Measurements from ENCODE around the gene NOG.

NOG gene

GRCh38 chr17:56583772-56584171, 9.7 kb upstream of the NOG start:
- TF ChIP-seq CTCF (IDR thresholded peaks at IDR 0.05; ENCODE audit: borderline replicate concordance, control extremely low read depth, extremely low read depth, insufficient read depth, missing control alignments) = no peak
- in situ Hi-C loops (cut with MboI; ENCODE audit: low sequenced_read_pairs, unreplicated experiment) = no loop called here
- DNase-seq (ENCODE audit: low spot score) = no peak

- in situ Hi-C loops (cut with MboI; ENCODE audit: low sequenced_read_pairs, unreplicated experiment) = no loop called here
Observed at GRCh38 chr17:56587298-56587697, 6.2 kb upstream of the NOG start.

GRCh38 chr17:56592487-56593085, 913 bp upstream of the NOG start:
- DNase-seq (ENCODE audit: low spot score) = peak; percentile 88
- peak; percentile 98 for TF ChIP-seq CTCF (IDR thresholded peaks at IDR 0.05; ENCODE audit: borderline replicate concordance, control extremely low read depth, extremely low read depth, insufficient read depth, missing control alignments)
- in situ Hi-C loops (cut with MboI; ENCODE audit: low sequenced_read_pairs, unreplicated experiment) = no loop called here

More at GRCh38 chr17:56587298-56587697, 6.2 kb upstream of the NOG start:
- no peak for DNase-seq (ENCODE audit: low spot score)
- TF ChIP-seq CTCF (IDR thresholded peaks at IDR 0.05; ENCODE audit: borderline replicate concordance, control extremely low read depth, extremely low read depth, insufficient read depth, missing control alignments) = no peak

DNA sequence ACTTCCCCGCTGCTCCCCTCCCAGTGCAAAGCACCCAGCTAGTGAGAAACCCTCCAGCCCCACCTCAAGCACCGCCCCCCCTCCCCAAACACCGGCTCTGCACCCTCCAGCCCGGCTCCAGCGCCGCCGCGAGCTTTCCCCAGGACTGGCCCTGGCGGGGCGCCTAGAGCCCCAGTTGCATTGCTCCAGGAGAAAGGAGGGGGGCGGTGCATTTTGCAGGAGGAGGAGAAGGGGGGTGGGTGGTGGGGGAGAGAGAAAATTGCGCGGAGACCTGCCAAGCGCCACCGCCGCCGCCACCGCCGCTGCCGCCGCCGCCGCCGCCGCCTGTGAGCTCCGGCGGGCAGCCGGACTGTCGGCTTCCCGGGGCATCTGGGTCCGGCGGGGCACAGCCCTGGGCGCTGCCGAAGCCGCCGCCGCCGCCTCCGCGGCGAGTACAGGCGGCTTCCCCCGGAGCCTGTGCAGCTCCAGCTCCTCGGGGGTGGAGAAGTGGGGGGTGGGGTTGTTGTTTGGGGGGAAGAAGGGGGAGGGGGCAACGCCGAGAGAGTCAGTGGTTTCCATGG, 333 bp upstream of the NOG start:
- DNase-seq (ENCODE audit: low spot score) = peak; percentile 52
- in situ Hi-C loops (cut with MboI; ENCODE audit: low sequenced_read_pairs, unreplicated experiment) = no loop called here
- TF ChIP-seq CTCF (IDR thresholded peaks at IDR 0.05; ENCODE audit: borderline replicate concordance, control extremely low read depth, extremely low read depth, insufficient read depth, missing control alignments) = no peak

- in situ Hi-C loops (cut with MboI; ENCODE audit: low sequenced_read_pairs, unreplicated experiment) = no loop called here
- no peak for TF ChIP-seq CTCF (IDR thresholded peaks at IDR 0.05; ENCODE audit: borderline replicate concordance, control extremely low read depth, extremely low read depth, insufficient read depth, missing control alignments)
- peak; percentile 60 for DNase-seq (ENCODE audit: low spot score)
Observed at GRCh38 chr17:56594320-56595107, 1.0 kb downstream of the NOG start.

GRCh38 chr17:56595108-56595418, 1.6 kb downstream of the NOG start:
- DNase-seq (ENCODE audit: low spot score) = no peak
- TF ChIP-seq CTCF (IDR thresholded peaks at IDR 0.05; ENCODE audit: borderline replicate concordance, control extremely low read depth, extremely low read depth, insufficient read depth, missing control alignments) = no peak
- in situ Hi-C loops (cut with MboI; ENCODE audit: low sequenced_read_pairs, unreplicated experiment) = no loop called here
